Fibroblast of villous mesenchyme (primary cell): ENCODE measurements around the gene CERS3. TPM values are rescaled to one million over a fixed set of nuclear protein-coding genes. Genes with fewer than 3 reads are reported as not detected.

Experiments used
- DNase-seq: peaks from one replicate; pipeline ENCODE4 v3.0.0-alpha.2; 2010; ENCODE audit warnings: low read depth
- H3K4me3 ChIP-seq: 2 replicates; pipeline ENCODE4 v1.5.1; 2011; ENCODE audit warnings: low read depth, mild to moderate bottlenecking, low read length
- total RNA-seq: library from RNA; depleted of rRNA; stranded (reverse); fragments of >200 nt; gene quantifications from 2 replicates; pipeline ENCODE4 v1.2.3, GENCODE V29; 2012
- TF ChIP-seq, protein P1 (sequence below): IDR thresholded peaks from 2 replicates; pipeline ENCODE4 v1.5.1; 2012; ENCODE audit warnings: low read depth, mild to moderate bottlenecking, low read length; ENCODE audit not compliant: insufficient read depth

CERS3 gene
- not detected in 2 replicates for total RNA-seq

DNA sequence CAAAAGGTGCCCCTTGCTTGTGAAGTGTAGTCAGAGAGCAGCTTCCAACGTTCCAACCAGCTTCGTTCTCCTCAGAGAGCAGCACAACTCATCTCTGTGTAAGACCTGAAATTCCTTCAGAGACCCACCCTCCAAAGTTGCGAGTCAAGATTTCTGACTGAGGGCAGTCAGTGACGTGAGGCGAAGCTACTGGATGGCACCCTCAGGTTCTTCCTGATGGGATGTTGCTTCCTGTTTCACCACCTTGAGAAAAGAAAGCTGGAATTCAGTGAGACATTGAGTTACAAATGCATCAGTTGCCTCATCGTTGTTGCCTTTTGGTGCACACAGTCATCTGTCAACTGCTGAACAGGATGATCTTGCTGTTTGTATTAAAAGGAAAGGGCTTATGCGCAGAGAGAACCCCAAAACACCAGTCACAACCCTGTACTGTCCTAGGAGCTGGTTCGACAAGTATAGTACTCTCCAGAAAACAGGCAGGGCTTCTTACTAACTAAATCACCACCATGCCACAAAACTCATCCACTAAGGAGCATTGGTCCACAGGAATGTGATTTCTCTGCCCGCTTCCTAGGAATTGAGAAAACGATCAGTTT, at the start of gene CERS3:
CERS3 (minus strand) TSS at position 118 of the 596 bp plus-strand sequence. CDS start 27,101 bp downstream, outside the sequence.
- no peak within 1 kb of the TSS for H3K4me3 ChIP-seq
- DNase-seq = no peak

DNA sequence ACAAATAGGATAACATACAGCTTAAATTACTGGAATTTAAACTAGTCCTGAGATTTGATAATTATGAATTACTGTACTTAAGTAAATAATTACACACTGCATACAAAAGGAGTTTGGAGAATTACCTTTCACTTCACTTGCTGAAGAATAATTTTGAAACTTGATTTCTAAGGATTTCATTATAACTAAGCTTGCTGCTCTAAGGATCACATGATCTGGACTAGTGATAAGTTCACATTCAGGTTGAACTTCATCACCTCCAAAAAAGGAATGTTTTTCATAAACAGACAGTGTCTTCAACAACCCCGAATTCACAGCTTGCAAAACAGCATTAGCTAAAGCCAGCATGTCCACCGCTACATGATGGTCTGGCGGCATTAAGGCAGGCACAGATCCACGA, 44.8 kb upstream of the CERS3 start:
- TF ChIP-seq, protein P1, sequence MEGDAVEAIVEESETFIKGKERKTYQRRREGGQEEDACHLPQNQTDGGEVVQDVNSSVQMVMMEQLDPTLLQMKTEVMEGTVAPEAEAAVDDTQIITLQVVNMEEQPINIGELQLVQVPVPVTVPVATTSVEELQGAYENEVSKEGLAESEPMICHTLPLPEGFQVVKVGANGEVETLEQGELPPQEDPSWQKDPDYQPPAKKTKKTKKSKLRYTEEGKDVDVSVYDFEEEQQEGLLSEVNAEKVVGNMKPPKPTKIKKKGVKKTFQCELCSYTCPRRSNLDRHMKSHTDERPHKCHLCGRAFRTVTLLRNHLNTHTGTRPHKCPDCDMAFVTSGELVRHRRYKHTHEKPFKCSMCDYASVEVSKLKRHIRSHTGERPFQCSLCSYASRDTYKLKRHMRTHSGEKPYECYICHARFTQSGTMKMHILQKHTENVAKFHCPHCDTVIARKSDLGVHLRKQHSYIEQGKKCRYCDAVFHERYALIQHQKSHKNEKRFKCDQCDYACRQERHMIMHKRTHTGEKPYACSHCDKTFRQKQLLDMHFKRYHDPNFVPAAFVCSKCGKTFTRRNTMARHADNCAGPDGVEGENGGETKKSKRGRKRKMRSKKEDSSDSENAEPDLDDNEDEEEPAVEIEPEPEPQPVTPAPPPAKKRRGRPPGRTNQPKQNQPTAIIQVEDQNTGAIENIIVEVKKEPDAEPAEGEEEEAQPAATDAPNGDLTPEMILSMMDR = no peak
- H3K4me3 ChIP-seq = no peak overlapping the region
- no peak for DNase-seq

More for the DNA sequence above, at the start of gene CERS3:
- TF ChIP-seq, protein P1 = no peak

GRCh38 chr15:100572362-100572983, 43.7 kb upstream of the CERS3 start:
- TF ChIP-seq, protein P1 = peak; percentile 16
- peak; percentile 20 for DNase-seq
- H3K4me3 ChIP-seq = no peak overlapping the region

DNA sequence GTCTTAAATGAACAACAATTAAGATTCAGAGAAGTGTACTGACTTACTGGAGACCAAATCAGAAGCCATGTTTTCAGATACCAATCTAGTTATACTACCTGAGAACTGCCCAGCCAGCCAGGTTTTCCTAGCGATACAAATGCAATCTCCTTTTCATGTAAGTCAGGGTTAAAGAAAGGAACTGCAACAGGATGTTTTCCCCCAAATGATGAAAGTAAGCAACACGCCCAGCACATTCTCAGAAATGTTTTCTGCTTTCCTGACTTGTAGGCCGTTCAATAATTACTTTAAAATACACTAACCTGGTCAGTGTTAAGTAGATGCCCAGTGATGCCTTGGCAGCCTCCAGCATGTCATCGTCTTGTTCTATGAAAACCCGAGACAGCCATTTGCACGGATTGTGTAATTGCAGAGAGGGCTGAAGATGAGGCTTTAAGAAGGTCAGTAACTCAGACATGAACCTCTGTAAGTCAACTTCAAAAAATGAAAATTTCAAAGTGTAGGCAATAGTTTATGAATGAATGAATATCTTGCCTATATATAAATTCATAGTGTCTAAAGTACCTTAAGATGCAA, 42.9 kb upstream of the CERS3 start:
- TF ChIP-seq, protein P1 = no peak
- no peak overlapping the region for H3K4me3 ChIP-seq
- no peak for DNase-seq

DNA sequence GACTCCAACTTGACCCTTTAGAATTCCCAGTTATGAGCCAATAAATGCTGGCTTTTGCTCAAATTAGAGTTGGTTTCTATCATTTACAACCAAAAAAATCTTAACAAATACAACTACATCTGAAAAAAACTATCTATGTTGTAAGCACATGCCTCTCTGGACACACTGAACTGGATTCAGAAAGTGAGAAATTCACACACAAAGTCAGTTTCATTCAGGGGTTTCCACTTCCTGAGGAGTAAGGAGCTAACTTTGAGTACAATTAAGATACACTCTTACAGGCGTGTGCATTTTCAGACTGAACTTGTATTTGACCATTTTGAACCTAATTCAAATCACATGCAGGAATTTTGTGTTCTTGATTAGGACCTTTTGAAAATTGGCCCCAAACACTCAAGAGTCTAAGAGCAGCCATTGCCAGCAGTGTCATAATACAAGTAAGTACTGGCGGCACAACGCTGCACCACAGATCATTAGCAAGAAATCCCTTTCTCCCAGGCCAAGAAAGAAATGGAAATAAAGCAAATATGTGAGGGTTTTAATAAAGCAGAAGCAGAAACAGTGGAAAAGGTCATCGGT, 42.1 kb upstream of the CERS3 start:
- DNase-seq = no peak
- TF ChIP-seq, protein P1 = no peak
- H3K4me3 ChIP-seq = no peak overlapping the region

DNA sequence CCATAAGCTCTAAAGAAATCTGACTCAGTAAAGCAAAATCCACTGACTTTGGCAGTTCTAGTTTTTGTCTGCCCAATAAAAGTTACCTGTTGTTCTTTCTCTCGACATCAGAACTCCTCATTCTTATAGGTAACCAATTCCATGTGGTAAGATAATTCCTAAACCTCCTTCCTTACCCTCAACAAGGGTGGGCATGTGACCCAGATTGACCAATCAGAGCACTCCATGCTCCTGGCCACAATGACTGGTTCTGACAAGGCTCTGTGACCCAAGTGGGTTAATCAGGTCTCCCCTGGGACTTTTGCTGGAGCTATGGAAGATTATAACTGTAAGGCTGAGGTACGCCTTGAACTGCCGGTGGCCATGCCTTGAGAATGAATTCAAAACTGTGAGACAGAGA, 41.5 kb upstream of the CERS3 start:
- DNase-seq = peak; percentile 11
- TF ChIP-seq, protein P1 = no peak

More for the DNA sequence above, 41.5 kb upstream of the CERS3 start:
- H3K4me3 ChIP-seq = no peak overlapping the region
